ENCODE results near the gene OPA3. TPM values are rescaled to one million over a fixed set of nuclear protein-coding genes. Genes with fewer than 3 reads are reported as not detected.

OPA3 gene
- total RNA-seq, 2 donors from 2014 or later: 8.4 to 13.1 TPM

DNA sequence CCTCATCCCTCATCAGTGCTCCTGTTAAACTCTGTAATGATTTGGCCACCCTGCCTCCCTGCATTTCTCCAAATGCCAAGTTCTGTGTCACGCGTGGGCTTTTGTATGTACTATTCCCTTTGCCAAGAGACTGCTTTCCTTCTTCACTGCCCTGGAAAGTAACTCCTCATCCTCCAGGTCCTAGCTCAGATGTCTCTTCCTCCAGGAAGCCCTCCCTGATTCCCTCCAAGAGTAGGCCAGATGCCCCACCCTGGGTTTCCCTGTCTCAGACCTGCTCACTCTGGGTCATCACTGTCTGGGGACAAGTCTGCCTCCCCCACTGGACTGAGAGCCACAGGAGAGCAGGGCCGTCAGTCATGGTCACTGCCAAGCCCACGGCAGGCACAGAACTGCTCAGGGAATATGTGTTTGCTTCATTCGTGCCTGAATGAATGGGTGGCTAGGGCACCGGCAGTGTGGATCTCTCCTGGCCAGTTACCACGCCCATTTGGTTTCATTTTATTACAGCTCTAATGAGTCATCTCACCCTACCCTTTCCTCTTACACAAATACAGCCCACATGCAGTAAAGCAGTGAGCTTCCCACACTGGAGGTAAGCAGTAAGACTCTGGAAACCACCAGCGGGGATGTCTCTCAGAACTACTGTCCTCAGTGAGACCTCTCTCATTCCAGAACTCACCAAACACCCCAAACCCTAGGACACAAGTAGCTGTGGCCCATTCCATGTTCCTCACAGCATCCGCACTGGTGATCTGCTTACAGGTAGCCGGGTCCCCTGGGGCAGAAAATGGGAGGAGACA lies 29.5 kb upstream of the OPA3 start:
- TF ChIP-seq, protein P1, sequence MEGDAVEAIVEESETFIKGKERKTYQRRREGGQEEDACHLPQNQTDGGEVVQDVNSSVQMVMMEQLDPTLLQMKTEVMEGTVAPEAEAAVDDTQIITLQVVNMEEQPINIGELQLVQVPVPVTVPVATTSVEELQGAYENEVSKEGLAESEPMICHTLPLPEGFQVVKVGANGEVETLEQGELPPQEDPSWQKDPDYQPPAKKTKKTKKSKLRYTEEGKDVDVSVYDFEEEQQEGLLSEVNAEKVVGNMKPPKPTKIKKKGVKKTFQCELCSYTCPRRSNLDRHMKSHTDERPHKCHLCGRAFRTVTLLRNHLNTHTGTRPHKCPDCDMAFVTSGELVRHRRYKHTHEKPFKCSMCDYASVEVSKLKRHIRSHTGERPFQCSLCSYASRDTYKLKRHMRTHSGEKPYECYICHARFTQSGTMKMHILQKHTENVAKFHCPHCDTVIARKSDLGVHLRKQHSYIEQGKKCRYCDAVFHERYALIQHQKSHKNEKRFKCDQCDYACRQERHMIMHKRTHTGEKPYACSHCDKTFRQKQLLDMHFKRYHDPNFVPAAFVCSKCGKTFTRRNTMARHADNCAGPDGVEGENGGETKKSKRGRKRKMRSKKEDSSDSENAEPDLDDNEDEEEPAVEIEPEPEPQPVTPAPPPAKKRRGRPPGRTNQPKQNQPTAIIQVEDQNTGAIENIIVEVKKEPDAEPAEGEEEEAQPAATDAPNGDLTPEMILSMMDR (IDR thresholded peaks at IDR 0.05): no peak
- peaks cover 36% of the 10 kb centered on the region for H3K36me3 ChIP-seq
- no peak for DNase-seq (ENCODE audit: low spot score)
- H3K27me3 ChIP-seq (replicated peaks; ENCODE audit: insufficient read depth): no peaks in the 10 kb centered on the region
- ATAC-seq (ENCODE audit: insufficient number of reproducible peaks, low FRiP score, low read depth): no peak
- no peak overlapping the region for H3K4me3 ChIP-seq
- H3K4me1 ChIP-seq (ENCODE audit: control insufficient read depth in 1 of 2, low read depth in 2 of 2): no peaks in the 10 kb centered on the region
- no peaks in the 10 kb centered on the region for H3K9me3 ChIP-seq
- no peak overlapping the region for H3K27ac ChIP-seq

DNA sequence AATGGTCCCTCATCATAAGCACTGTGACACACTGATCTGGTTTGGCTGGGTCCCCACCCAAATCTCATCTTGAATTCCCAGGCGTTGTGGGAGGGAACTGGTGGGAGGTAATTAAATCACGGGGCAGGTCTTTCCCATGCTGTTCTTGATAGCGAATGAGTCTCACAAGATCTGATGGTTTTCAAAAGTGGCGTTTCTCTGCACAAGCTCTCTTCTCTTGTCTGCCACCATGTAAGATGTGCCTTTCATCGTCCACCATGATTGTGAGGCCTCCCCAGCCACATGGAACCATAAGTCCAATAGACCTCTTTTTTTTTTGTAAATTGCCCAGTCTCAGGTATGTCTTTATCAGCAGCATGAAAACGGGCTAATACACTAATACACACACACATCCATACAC lies 24.3 kb upstream of the OPA3 start:
- Histone ChIP-seq H3K36me3 (peaks cover 28% of the 10 kb centered on the region), H3K9me3 (no peaks in the 10 kb centered on the region), H3K27me3 (replicated peaks; ENCODE audit: insufficient read depth) (no peaks in the 10 kb centered on the region), H3K27ac (no peak overlapping the region), H3K4me3 (no peak overlapping the region), H3K4me1 (ENCODE audit: control insufficient read depth in 1 of 2, low read depth in 2 of 2) (peaks cover 0 to 5% of the 10 kb centered on the region in 2 donors)
- DNase-seq (ENCODE audit: low spot score) (no peak), ATAC-seq (ENCODE audit: insufficient number of reproducible peaks, low FRiP score, low read depth) (no peak)
- TF ChIP-seq, protein P1 (IDR thresholded peaks at IDR 0.05): no peak

DNA sequence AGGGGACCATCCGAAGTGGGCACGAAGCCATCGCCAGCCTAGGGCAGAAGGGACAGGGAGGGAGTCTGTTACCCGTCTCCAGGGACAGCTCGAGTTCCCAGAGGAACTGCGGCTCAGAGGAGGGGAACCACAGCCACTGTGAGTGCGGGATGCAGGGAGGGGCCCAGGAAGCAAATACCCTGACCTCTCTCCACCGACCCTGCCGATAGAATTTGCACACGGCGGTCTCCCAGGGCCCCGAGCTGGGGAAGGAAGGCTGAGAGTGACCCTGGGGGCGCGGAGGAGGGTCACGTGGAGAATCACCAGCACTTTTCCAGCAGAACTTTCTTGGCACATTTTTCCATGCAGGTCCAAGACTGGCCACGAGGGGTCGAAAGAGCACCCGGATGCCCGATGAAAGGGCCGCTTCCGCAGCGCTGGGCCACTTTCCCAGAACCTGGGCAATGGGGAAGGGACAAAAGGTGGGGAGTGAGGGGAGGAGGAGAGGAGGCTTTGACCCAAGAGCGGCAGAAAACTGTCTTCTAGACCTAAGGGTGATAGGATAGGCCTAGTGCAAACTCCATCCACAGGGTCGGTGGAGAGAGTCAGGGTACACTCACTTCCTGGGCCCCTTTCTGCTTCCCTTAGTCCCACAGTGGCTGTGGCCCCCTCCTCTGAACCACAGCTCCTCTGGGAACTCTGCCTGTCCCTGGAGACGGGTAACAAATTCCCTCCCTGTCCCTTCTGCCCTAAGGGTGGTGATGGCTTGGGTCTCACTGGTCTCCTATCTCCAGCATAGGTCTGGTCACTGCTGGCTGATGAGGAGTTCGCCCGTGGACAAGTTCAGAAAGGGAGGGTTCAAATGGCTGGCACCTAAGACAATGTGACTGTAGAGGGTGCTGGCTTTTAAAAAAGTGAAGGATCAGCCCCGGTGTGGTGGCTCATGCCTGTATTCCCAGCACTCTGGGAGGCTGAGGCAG lies 22.7 kb upstream of the OPA3 start:
- Histone ChIP-seq H3K9me3 (no peaks in the 10 kb centered on the region), H3K36me3 (peaks cover 17% of the 10 kb centered on the region), H3K4me1 (ENCODE audit: control insufficient read depth in 1 of 2, low read depth in 2 of 2) (peaks cover 0 to 5% of the 10 kb centered on the region in 2 donors), H3K27me3 (replicated peaks; ENCODE audit: insufficient read depth) (peaks cover 9% of the 10 kb centered on the region), H3K4me3 (peak overlapping the region; percentile 52), H3K27ac (no peak overlapping the region)
- no peak for DNase-seq (ENCODE audit: low spot score)
- TF ChIP-seq, protein P1 (IDR thresholded peaks at IDR 0.05): peak; percentile 91
- peak; percentile 20 for ATAC-seq (ENCODE audit: insufficient number of reproducible peaks, low FRiP score, low read depth)

DNA sequence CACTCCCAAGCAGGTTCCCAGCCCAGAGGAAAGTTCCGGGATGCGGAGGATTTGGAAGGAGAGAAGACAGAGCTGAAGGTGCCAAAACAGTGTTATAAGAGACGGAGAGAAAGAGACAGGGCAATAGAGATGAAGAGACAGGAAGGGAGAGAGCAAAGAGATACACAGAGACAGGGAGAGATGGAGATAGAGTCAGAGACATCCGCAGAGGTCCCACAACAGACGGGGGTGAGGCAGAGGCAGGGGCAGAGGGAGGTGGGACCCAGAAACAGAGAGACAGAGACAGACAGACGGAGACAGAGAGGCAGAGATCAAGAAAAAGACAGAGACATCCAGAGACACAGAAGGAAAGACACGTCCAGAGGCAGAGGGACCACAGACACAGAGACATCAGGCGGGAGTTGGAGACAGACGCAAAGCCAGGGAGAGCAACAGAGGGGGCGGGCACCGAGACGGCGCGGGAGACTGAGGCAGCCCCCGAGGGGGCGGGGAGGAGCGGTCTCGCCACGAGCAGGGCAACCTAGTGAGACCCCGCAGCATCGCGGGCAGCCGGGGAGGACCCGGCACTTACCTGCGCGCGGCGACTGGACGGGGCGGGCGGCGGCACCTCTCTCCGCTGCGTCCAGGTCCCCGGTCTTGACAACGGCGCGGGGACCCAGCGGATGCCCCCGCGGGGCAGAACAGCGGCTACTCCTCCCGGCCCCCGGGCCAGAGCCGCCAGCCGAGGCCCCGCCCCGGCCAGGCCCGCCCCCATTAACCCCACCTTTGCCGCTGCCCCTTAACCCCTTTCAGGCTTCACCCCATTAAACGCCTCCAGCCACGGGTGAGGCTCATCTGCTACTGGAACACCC lies 17.1 kb upstream of the OPA3 start, which contains the start of gene GPR4:
Gene GPR4 (minus strand): TSS at position 689 of the 851 bp plus-strand sequence. CDS start 10,346 bp downstream, outside the sequence.
- Histone ChIP-seq H3K9me3 (no peaks in the 10 kb centered on the region), H3K27me3 (replicated peaks; ENCODE audit: insufficient read depth) (peaks cover 29% of the 10 kb centered on the region), H3K4me1 (ENCODE audit: control insufficient read depth in 1 of 2, low read depth in 2 of 2) (peaks cover 12 to 28% of the 10 kb centered on the region in 2 donors), H3K36me3 (no peaks in the 10 kb centered on the region), H3K4me3 (peak within 1 kb of the TSS; percentile 56), H3K27ac (peak within 1 kb of the TSS in 1 of 2 donors; percentile 5)
- DNase-seq (ENCODE audit: low spot score) (no peak), ATAC-seq (ENCODE audit: insufficient number of reproducible peaks, low FRiP score, low read depth) (no peak)
- TF ChIP-seq, protein P1 (IDR thresholded peaks at IDR 0.05): no peak

Measured in thoracic aorta (tissue), 2 donors.